Erythroblast (primary cell): Measurements from ENCODE around the gene SMARCB1.

Experiments used
- GATA1 ChIP-seq: IDR thresholded peaks from 2 replicates; pipeline ENCODE4 v1.6.1; 2011; ENCODE audit warnings: low read depth, mild to moderate bottlenecking, control low read depth, low read length, moderate library complexity
- POLR2A ChIP-seq: IDR thresholded peaks from 2 replicates; pipeline ENCODE4 v1.6.1; 2011; ENCODE audit warnings: mild to moderate bottlenecking, low read length

DNA sequence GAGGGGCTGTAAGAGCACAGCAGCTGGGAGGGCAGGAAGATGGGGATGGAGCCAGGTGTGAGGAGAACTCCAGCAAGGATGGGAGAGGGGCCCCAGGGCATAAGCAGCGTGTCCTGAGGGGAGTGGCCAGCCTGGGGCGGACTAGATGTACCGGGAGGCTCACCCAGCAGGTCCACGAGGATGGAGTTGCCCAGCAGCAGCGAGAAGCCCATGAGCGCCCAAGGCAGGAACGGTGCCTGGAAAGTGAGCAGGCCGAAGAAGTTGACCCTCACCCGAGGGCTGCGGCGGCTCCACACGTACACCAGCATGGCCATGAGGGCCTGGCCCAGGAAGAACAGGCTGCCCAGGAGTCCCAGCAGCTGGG, 50.7 kb downstream of the SMARCB1 start:
- no peak for TF ChIP-seq POLR2A
- no peak for TF ChIP-seq GATA1
